Stimulated activated naive CD4-positive, alpha-beta T cell (primary cell): Measurements from ENCODE around the gene DGKZ.
"Not testable (repeated sequence)": the region's sequence is repeated elsewhere in the genome, so short reads cannot be mapped to it uniquely, and the experiment has no call there.

ENCODE experiments used
- DNase-seq, 6 experiments: peaks; one replicate each; lab custom pipeline; 2025; lab: John Stamatoyannopoulos, UW

DGKZ gene

GRCh38 chr11:46366260-46366659, 19.0 kb downstream of the DGKZ start:
- DNase-seq, result no peak

GRCh38 chr11:46366661-46367161, 19.4 kb downstream of the DGKZ start:
- no peak for DNase-seq

- DNase-seq, result peak; percentile 57 to 79 (median 69)
These were observed 20.1 kb downstream of the DGKZ start for GRCh38 chr11:46367244-46367915.

- DNase-seq, result no peak
These were observed 20.6 kb downstream of the DGKZ start for GRCh38 chr11:46367916-46368267.

- DNase-seq, result peak in 5 of 6 experiments; percentile 23 to 48 (median 41)
These were observed 22.3 kb downstream of the DGKZ start for GRCh38 chr11:46369458-46370152.

GRCh38 chr11:46370253-46370652, 23.0 kb downstream of the DGKZ start:
- DNase-seq, result no peak

- DNase-seq, result not testable (repeated sequence)
These were observed 24.0 kb downstream of the DGKZ start for GRCh38 chr11:46371262-46371661.

- no peak for DNase-seq
These were observed 24.8 kb downstream of the DGKZ start for GRCh38 chr11:46372086-46372485.

- not testable (repeated sequence) for DNase-seq
These were observed 25.2 kb downstream of the DGKZ start for GRCh38 chr11:46372501-46372900.

- no peak for DNase-seq
These were observed 26.8 kb downstream of the DGKZ start for GRCh38 chr11:46373787-46374740.

GRCh38 chr11:46374815-46375214, 27.6 kb downstream of the DGKZ start:
- DNase-seq, result no peak

GRCh38 chr11:46375392-46376101, 28.3 kb downstream of the DGKZ start:
- no peak for DNase-seq

- no peak for DNase-seq
These were observed 29.2 kb downstream of the DGKZ start for GRCh38 chr11:46376258-46377050.

GRCh38 chr11:46377290-46377689, 30.0 kb downstream of the DGKZ start:
- no peak for DNase-seq

GRCh38 chr11:46377831-46378230, 30.6 kb downstream of the DGKZ start:
- no peak for DNase-seq

- DNase-seq, result no peak
These were observed 31.0 kb downstream of the DGKZ start for GRCh38 chr11:46378296-46378695.

- DNase-seq, result no peak
These were observed 31.7 kb downstream of the DGKZ start for GRCh38 chr11:46378811-46379481.

GRCh38 chr11:46379482-46380293, 32.4 kb downstream of the DGKZ start:
- DNase-seq, result peak in 4 of 6 experiments; percentile 18 to 45 (median 26)

- DNase-seq, result peak in 5 of 6 experiments; percentile 26 to 64 (median 51)
These were observed 33.2 kb downstream of the DGKZ start for GRCh38 chr11:46380340-46381047.
